Nephron (organoid): ENCODE data around the gene SLC8A3.

Experiments
- H3K27ac Mint-ChIP-seq, 3 experiments: 2 replicates each; pipeline ENCODE4 v1.8.0; 2020; ENCODE audit warnings: mixed read lengths in 3 of 3, mild to moderate bottlenecking in 2 of 3, moderate library complexity in 1 of 3
- H3K27me3 Mint-ChIP-seq: 2 replicates; pipeline ENCODE4 v1.8.0; 2021; ENCODE audit warnings: low read depth, mild to moderate bottlenecking, moderate library complexity, mixed read lengths
- H3K36me3 Mint-ChIP-seq: 2 replicates; pipeline ENCODE4 v1.8.0; 2020; ENCODE audit warnings: low read depth, mixed read lengths
- H3K4me1 Mint-ChIP-seq: 2 replicates; pipeline ENCODE4 v1.8.0; 2020; ENCODE audit warnings: mixed read lengths
- H3K4me3 Mint-ChIP-seq, 3 experiments: 2 replicates each; pipeline ENCODE4 v1.8.0; 2020; ENCODE audit warnings: mild to moderate bottlenecking in 3 of 3, mixed read lengths in 3 of 3, moderate library complexity in 2 of 3
- H3K9me3 Mint-ChIP-seq: 2 replicates; pipeline ENCODE4 v1.8.0; 2020; ENCODE audit warnings: mixed read lengths
- CTCF ChIP-seq, 3 experiments: fragments of 200-600 bp; sonication (generic); IDR thresholded peaks; one replicate each; pipeline ENCODE4 v1.5.0; 2021; ENCODE audit warnings: antibody characterized with exemption in 3 of 3; ENCODE audit not compliant: unreplicated experiment in 3 of 3

The SLC8A3 gene

DNA sequence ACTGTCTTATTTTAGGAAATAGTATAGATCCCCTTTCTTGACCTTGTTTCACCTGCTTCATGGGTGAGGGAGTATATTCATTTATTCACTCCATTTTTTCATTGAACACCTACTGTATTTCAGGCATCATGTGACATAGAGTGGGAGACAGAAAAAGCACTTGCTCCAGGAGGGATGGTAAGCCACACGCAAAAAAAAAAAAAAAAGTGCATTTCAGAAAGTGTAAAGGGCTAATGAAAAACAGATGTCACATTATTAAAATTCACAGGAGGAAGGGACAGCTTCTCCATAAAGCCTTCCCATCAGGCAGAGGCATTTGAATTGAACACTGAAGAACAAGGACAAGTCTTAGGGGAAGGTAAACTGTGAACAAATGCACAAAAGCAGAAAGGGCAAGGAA is 7.5 kb downstream of the SLC8A3 start:
- TF ChIP-seq CTCF (IDR thresholded peaks at IDR 0.05; ENCODE audit: unreplicated experiment in 3 of 3): no peak
- Mint-ChIP-seq H3K27ac (no peak overlapping the region), H3K4me3 (no peak overlapping the region), H3K27me3 (peaks cover 5% of the 10 kb centered on the region), H3K36me3 (no peaks in the 10 kb centered on the region), H3K4me1 (peaks cover 10% of the 10 kb centered on the region), H3K9me3 (no peaks in the 10 kb centered on the region)

- Mint-ChIP-seq H3K9me3 (no peaks in the 10 kb centered on the region), H3K36me3 (no peaks in the 10 kb centered on the region), H3K4me1 (peaks cover 6% of the 10 kb centered on the region), H3K4me3 (no peak overlapping the region), H3K27me3 (peaks cover 5% of the 10 kb centered on the region), H3K27ac (no peak overlapping the region)
- TF ChIP-seq CTCF (IDR thresholded peaks at IDR 0.05; ENCODE audit: unreplicated experiment in 3 of 3): no peak
Observed at GRCh38 chr14:70180718-70181117, 8.0 kb downstream of the SLC8A3 start.

- no peak overlapping the region for H3K4me3 Mint-ChIP-seq
- no peak overlapping the region for H3K27ac Mint-ChIP-seq
- no peaks in the 10 kb centered on the region for H3K9me3 Mint-ChIP-seq
- no peaks in the 10 kb centered on the region for H3K27me3 Mint-ChIP-seq
- TF ChIP-seq CTCF (IDR thresholded peaks at IDR 0.05; ENCODE audit: unreplicated experiment in 3 of 3): no peak
- H3K36me3 Mint-ChIP-seq: no peaks in the 10 kb centered on the region
- peaks cover 6% of the 10 kb centered on the region for H3K4me1 Mint-ChIP-seq
Observed at GRCh38 chr14:70177081-70177800, 11.5 kb downstream of the SLC8A3 start.

GRCh38 chr14:70173569-70173968 is 15.2 kb downstream of the SLC8A3 start:
- no peaks in the 10 kb centered on the region for H3K4me1 Mint-ChIP-seq
- peaks cover 3% of the 10 kb centered on the region for H3K27me3 Mint-ChIP-seq
- no peaks in the 10 kb centered on the region for H3K36me3 Mint-ChIP-seq
- TF ChIP-seq CTCF (IDR thresholded peaks at IDR 0.05; ENCODE audit: unreplicated experiment in 3 of 3): no peak
- no peak overlapping the region for H3K27ac Mint-ChIP-seq
- no peaks in the 10 kb centered on the region for H3K9me3 Mint-ChIP-seq
- H3K4me3 Mint-ChIP-seq: no peak overlapping the region

DNA sequence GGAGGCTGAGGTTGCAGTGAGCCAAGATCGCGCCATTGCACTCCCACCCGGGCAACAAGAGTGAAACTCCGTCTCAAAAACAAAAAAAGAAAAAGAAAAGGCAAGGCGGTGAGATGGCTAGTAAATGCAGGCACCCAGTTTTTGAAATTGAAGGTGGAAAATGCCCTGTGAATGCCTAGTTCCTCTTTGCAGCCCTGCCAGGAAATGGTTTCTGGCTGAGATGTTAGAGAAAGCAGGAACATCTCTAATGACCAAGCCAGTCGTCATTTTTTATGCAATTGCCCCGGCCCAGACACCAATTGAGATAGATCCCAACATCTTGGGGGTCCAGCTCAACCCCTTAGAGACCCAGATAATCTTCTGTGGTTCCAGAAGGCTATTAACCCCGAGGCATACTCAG is 17.0 kb downstream of the SLC8A3 start:
- H3K27ac Mint-ChIP-seq: no peak overlapping the region
- H3K9me3 Mint-ChIP-seq: no peaks in the 10 kb centered on the region
- H3K4me1 Mint-ChIP-seq: no peaks in the 10 kb centered on the region
- H3K36me3 Mint-ChIP-seq: no peaks in the 10 kb centered on the region
- H3K27me3 Mint-ChIP-seq: peaks cover 3% of the 10 kb centered on the region
- TF ChIP-seq CTCF (IDR thresholded peaks at IDR 0.05; ENCODE audit: unreplicated experiment in 3 of 3): no peak
- H3K4me3 Mint-ChIP-seq: no peak overlapping the region

- H3K36me3 Mint-ChIP-seq: no peaks in the 10 kb centered on the region
- H3K27ac Mint-ChIP-seq: no peak overlapping the region
- no peaks in the 10 kb centered on the region for H3K4me1 Mint-ChIP-seq
- no peaks in the 10 kb centered on the region for H3K9me3 Mint-ChIP-seq
- H3K4me3 Mint-ChIP-seq: no peak overlapping the region
- no peak for TF ChIP-seq CTCF (IDR thresholded peaks at IDR 0.05; ENCODE audit: unreplicated experiment in 3 of 3)
- peaks cover 3% of the 10 kb centered on the region for H3K27me3 Mint-ChIP-seq
Observed at GRCh38 chr14:70170976-70171375, 17.8 kb downstream of the SLC8A3 start.
